Fibroblast of lung (primary cell): Measurements from ENCODE around the gene SEC14L6. TPM values are rescaled to one million over a fixed set of nuclear protein-coding genes. Genes with fewer than 3 reads are reported as not detected.

Source experiments
- DNase-seq, 2 donors: peaks; one replicate each; pipeline versions ENCODE4 v3.0.0 to v3.0.0-alpha.2; 2010; ENCODE audit warnings: low read depth in 2 of 2
- H2AFZ ChIP-seq: 2 replicates; pipeline ENCODE4 v1.5.1; 2012; ENCODE audit warnings: low read length, control low read depth, inconsistent platforms
- H3K27ac ChIP-seq: 2 replicates; pipeline ENCODE4 v1.5.1; 2011; ENCODE audit warnings: low read length, control low read depth; ENCODE audit not compliant: insufficient read depth
- H3K27me3 ChIP-seq: 2 replicates; pipeline ENCODE4 v1.5.1; 2011; ENCODE audit warnings: mild to moderate bottlenecking, low read length; ENCODE audit not compliant: control insufficient read depth, insufficient read depth
- H3K36me3 ChIP-seq: 2 replicates; pipeline ENCODE4 v1.5.1; 2011; ENCODE audit warnings: low read length; ENCODE audit not compliant: control insufficient read depth, insufficient read depth
- H3K4me1 ChIP-seq: 2 replicates; pipeline ENCODE4 v1.5.1; 2011; ENCODE audit warnings: low read length; ENCODE audit not compliant: control insufficient read depth, insufficient read depth; ENCODE audit errors: extremely low read depth
- H3K4me2 ChIP-seq: 2 replicates; pipeline ENCODE4 v1.5.1; 2011; ENCODE audit warnings: low read length, control low read depth; ENCODE audit not compliant: insufficient read depth; ENCODE audit errors: extremely low read depth
- H3K4me3 ChIP-seq, 4 experiments: fragments of 200-600 bp in 1 of 4; sonication (generic) in 1 of 4; replicated peaks in 1 of 4; 2 replicates each; pipeline ENCODE4 v1.5.1; 2011 to 2016; ENCODE audit warnings: low read length in 4 of 4, low read depth in 3 of 4, mild to moderate bottlenecking in 3 of 4, control low read depth in 2 of 4, inconsistent platforms in 1 of 4, mixed read lengths in 1 of 4; ENCODE audit not compliant: insufficient read depth in 1 of 4; ENCODE audit errors: control extremely low read depth in 1 of 4
- H3K79me2 ChIP-seq: 2 replicates; pipeline ENCODE4 v1.5.1; 2012; ENCODE audit warnings: mild to moderate bottlenecking, low read length, inconsistent platforms; ENCODE audit not compliant: control insufficient read depth, insufficient read depth
- H3K9ac ChIP-seq: 2 replicates; pipeline ENCODE4 v1.5.1; 2011; ENCODE audit warnings: mild to moderate bottlenecking, low read length, control low read depth; ENCODE audit not compliant: insufficient read depth
- H3K9me3 ChIP-seq: 2 replicates; pipeline ENCODE4 v1.5.1; 2012; ENCODE audit warnings: low read depth, low read length; ENCODE audit not compliant: control insufficient read depth, insufficient read depth
- H4K20me1 ChIP-seq: 2 replicates; pipeline ENCODE4 v1.5.1; 2011; ENCODE audit warnings: low read length; ENCODE audit not compliant: control insufficient read depth, insufficient read depth; ENCODE audit errors: extremely low read depth
- CTCF ChIP-seq, 2 donors: IDR thresholded peaks in 1 of 2; conservative IDR thresholded peaks in 1 of 2; 1 replicate in 1 of 2; 2 replicates in 1 of 2; pipeline ENCODE4 v1.5.1; 2011 to 2012; ENCODE audit warnings: low read length in 2 of 2, control low read depth in 1 of 2, inconsistent platforms in 1 of 2, low read depth in 1 of 2, mild to moderate bottlenecking in 1 of 2
- EZH2 ChIP-seq: IDR thresholded peaks from 2 replicates; pipeline ENCODE4 v1.5.1; 2012; ENCODE audit warnings: low read length, control low read depth, mild to moderate bottlenecking; ENCODE audit errors: missing control alignments
- polyA plus RNA-seq, 2 donors: library from polyadenylated mRNA; depleted of rRNA in 1 of 2; stranded (reverse) in 1 of 2; unstranded in 1 of 2; fragments of >200 nt; gene quantifications; 2 replicates each; pipeline ENCODE4 v1.2.1, GENCODE V29; 2011 to 2012; ENCODE audit warnings: missing spikeins in 1 of 2
- total RNA-seq: library from RNA; depleted of rRNA; stranded (reverse); fragments of >200 nt; gene quantifications from 2 replicates; pipeline ENCODE4 v1.2.1, GENCODE V29; 2014

The SEC14L6 gene
- total and polyA plus RNA-seq, 2 donors (not counting 1 experiment from before 2014, with no cell fraction given), result 0.12 to 0.66 TPM

- H4K20me1 ChIP-seq, result no peaks in the 10 kb centered on the region
- no peaks in the 10 kb centered on the region for H3K9me3 ChIP-seq
- no peak for DNase-seq
- H3K27me3 ChIP-seq, result peaks cover 9% of the 10 kb centered on the region
- H3K36me3 ChIP-seq, result no peaks in the 10 kb centered on the region
- H3K27ac ChIP-seq, result no peak overlapping the region
- TF ChIP-seq CTCF (conservative IDR thresholded peaks at IDR 0.05 in 1 of 2, IDR thresholded peaks at IDR 0.05 in 1 of 2; ENCODE audit: low read depth in 1 of 2, low read length in 2 of 2), result no peak
- no peak for TF ChIP-seq EZH2
- H3K9ac ChIP-seq, result no peak overlapping the region
- no peak overlapping the region for H3K4me2 ChIP-seq
- no peak overlapping the region for H3K4me3 ChIP-seq
- H3K4me1 ChIP-seq, result no peaks in the 10 kb centered on the region
- H2AFZ ChIP-seq, result no peak overlapping the region
- H3K79me2 ChIP-seq, result no peaks in the 10 kb centered on the region
These were observed 45.9 kb downstream of the SEC14L6 start for GRCh38 chr22:30500628-30501027.

- Histone ChIP-seq H3K9me3 (no peaks in the 10 kb centered on the region), H3K27ac (no peak overlapping the region), H3K79me2 (no peaks in the 10 kb centered on the region), H3K4me2 (no peak overlapping the region), H3K36me3 (no peaks in the 10 kb centered on the region), H4K20me1 (no peaks in the 10 kb centered on the region), H2AFZ (no peak overlapping the region), H3K9ac (no peak overlapping the region), H3K4me3 (no peak overlapping the region), H3K4me1 (no peaks in the 10 kb centered on the region), H3K27me3 (peaks cover 2% of the 10 kb centered on the region)
- no peak for DNase-seq
- TF ChIP-seq EZH2 (no peak), CTCF (conservative IDR thresholded peaks at IDR 0.05 in 1 of 2, IDR thresholded peaks at IDR 0.05 in 1 of 2; ENCODE audit: low read depth in 1 of 2, low read length in 2 of 2) (no peak)
These were observed 48.9 kb downstream of the SEC14L6 start for GRCh38 chr22:30497466-30498150.

- no peak for TF ChIP-seq CTCF (conservative IDR thresholded peaks at IDR 0.05 in 1 of 2, IDR thresholded peaks at IDR 0.05 in 1 of 2; ENCODE audit: low read depth in 1 of 2, low read length in 2 of 2)
- no peak for TF ChIP-seq EZH2
These were observed 51.3 kb downstream of the SEC14L6 start for GRCh38 chr22:30495041-30495784.

More at GRCh38 chr22:30495041-30495784, 51.3 kb downstream of the SEC14L6 start:
- no peaks in the 10 kb centered on the region for H4K20me1 ChIP-seq
- no peak overlapping the region for H3K9ac ChIP-seq
- H3K27me3 ChIP-seq, result peaks cover 2% of the 10 kb centered on the region
- H3K27ac ChIP-seq, result no peak overlapping the region
- no peak overlapping the region for H3K4me3 ChIP-seq
- no peak overlapping the region for H3K4me2 ChIP-seq
- H2AFZ ChIP-seq, result no peak overlapping the region
- no peaks in the 10 kb centered on the region for H3K36me3 ChIP-seq
- H3K9me3 ChIP-seq, result no peaks in the 10 kb centered on the region
- H3K4me1 ChIP-seq, result no peaks in the 10 kb centered on the region
- no peaks in the 10 kb centered on the region for H3K79me2 ChIP-seq
- no peak for DNase-seq
